ENCODE data around the gene IFITM10. TPM values are rescaled to one million over a fixed set of nuclear protein-coding genes. Genes with fewer than 3 reads are reported as not detected.
A peak's percentile ranks its signal among the peaks of the same experiment; 100 is the strongest.
"Not testable (repeated sequence)": the region's sequence is repeated elsewhere in the genome, so short reads cannot be mapped to it uniquely, and the experiment has no call there.

IFITM10 gene
- total RNA-seq, 4 donors from 2014 or later: 0.88 to 5.0 (median 3.4) TPM

- peak in 1 of 3 donors; percentile 32 for DNase-seq
- no peak overlapping the region for H3K27ac ChIP-seq
- no peaks in the 10 kb centered on the region for H3K36me3 ChIP-seq
- no peak overlapping the region for H3K4me3 ChIP-seq
- no peaks in the 10 kb centered on the region for H3K27me3 ChIP-seq
- no peak for TF ChIP-seq CTCF (IDR thresholded peaks at IDR 0.05)
- no peaks in the 10 kb centered on the region for H3K9me3 ChIP-seq
- H3K4me1 ChIP-seq: peaks cover 3 to 34% (median 8%) of the 10 kb centered on the region in 4 donors
Observed at GRCh38 chr11:1690167-1691025, 60.0 kb downstream of the IFITM10 start.

- peaks cover 3 to 34% (median 8%) of the 10 kb centered on the region in 4 donors for H3K4me1 ChIP-seq
- not testable (repeated sequence) for H3K36me3 ChIP-seq, H3K27ac ChIP-seq, H3K4me3 ChIP-seq, H3K27me3 ChIP-seq, H3K9me3 ChIP-seq
- peak in 2 of 3 donors; percentile 11 to 49 for DNase-seq
Observed at GRCh38 chr11:1689250-1690166, 60.9 kb downstream of the IFITM10 start.

GRCh38 chr11:1688336-1688947 lies 62.0 kb downstream of the IFITM10 start:
- H3K9me3 ChIP-seq, H3K4me3 ChIP-seq, H3K27ac ChIP-seq, H3K36me3 ChIP-seq, H3K27me3 ChIP-seq: not testable (repeated sequence)
- H3K4me1 ChIP-seq: peaks cover 1 to 26% (median 3%) of the 10 kb centered on the region in 4 donors
- peak in 1 of 3 donors; percentile 8 for DNase-seq

GRCh38 chr11:1686220-1686619 lies 64.2 kb downstream of the IFITM10 start:
- not testable (repeated sequence) for H3K27me3 ChIP-seq, H3K27ac ChIP-seq, H3K9me3 ChIP-seq, H3K4me1 ChIP-seq, H3K36me3 ChIP-seq, H3K4me3 ChIP-seq
- peak in 1 of 3 donors; percentile 33 for DNase-seq

GRCh38 chr11:1684886-1685874 lies 65.2 kb downstream of the IFITM10 start:
- peak; percentile 13 to 44 (median 43) for DNase-seq
- not testable (repeated sequence) for H3K4me1 ChIP-seq

GRCh38 chr11:1683904-1684572 lies 66.4 kb downstream of the IFITM10 start:
- H3K36me3 ChIP-seq, H3K27ac ChIP-seq, H3K9me3 ChIP-seq, DNase-seq, H3K27me3 ChIP-seq, H3K4me3 ChIP-seq, H3K4me1 ChIP-seq: not testable (repeated sequence)

More at GRCh38 chr11:1684886-1685874, 65.2 kb downstream of the IFITM10 start:
- not testable (repeated sequence) for H3K9me3 ChIP-seq, H3K27ac ChIP-seq, H3K36me3 ChIP-seq, H3K4me3 ChIP-seq, H3K27me3 ChIP-seq

GRCh38 chr11:1683216-1683615 lies 67.2 kb downstream of the IFITM10 start:
- not testable (repeated sequence) for H3K9me3 ChIP-seq, H3K4me3 ChIP-seq, H3K36me3 ChIP-seq, DNase-seq, H3K27me3 ChIP-seq, H3K4me1 ChIP-seq, H3K27ac ChIP-seq

Other genes starting within 250 kb of the IFITM10 start
- 10 to 100 TPM in 3 of 4 donors, 1 to 10 TPM in 1; 2.5 to 18.4 (median 13.2) TPM for gene DUSP8, start 178.3 kb downstream of the IFITM10 start, total RNA-seq
- gene KRTAP5-1, start 165.3 kb downstream of the IFITM10 start, total RNA-seq: not detected
- gene KRTAP5-2, start 152.3 kb downstream of the IFITM10 start, total RNA-seq: not detected
- gene KRTAP5-3, start 142.1 kb downstream of the IFITM10 start, total RNA-seq: not detected
- not detected for gene KRTAP5-4, start 128.5 kb downstream of the IFITM10 start, total RNA-seq
- gene KRTAP5-5, start 120.8 kb downstream of the IFITM10 start, total RNA-seq: not detected
- gene KRTAP5-6, start 53.4 kb downstream of the IFITM10 start, total RNA-seq: not detected
- 1,000 to 10,000 TPM in 2 of 4 donors, 100 to 1,000 TPM in 2; 129 to 1,688 (median 1,221) TPM for gene CTSD, start 13.3 kb upstream of the IFITM10 start, total RNA-seq
- 10 to 100 TPM in 3 of 4 donors, not detected in 1; 21.3 to 57.6 (median 44.6) TPM for gene SYT8, start 84.4 kb upstream of the IFITM10 start, total RNA-seq
- 10 to 100 TPM in 1 of 4 donors, 1 to 10 TPM in 2, not detected in 1; 4.7 to 23.9 (median 9.3) TPM for gene TNNI2, start 88.4 kb upstream of the IFITM10 start, total RNA-seq
- gene LSP1, start 102.5 kb upstream of the IFITM10 start, total RNA-seq: 100 to 1,000 TPM in 1 of 4 donors, 10 to 100 TPM in 3; 10.6 to 175 (median 15.4) TPM
- not detected for gene PRR33, start 141.3 kb upstream of the IFITM10 start, total RNA-seq
- 10 to 100 TPM in 1 of 4 donors, not detected in 3; 14.0 TPM for gene TNNT3, start 169.1 kb upstream of the IFITM10 start, total RNA-seq
- gene MRPL23, start 196.7 kb upstream of the IFITM10 start, total RNA-seq: 100 to 1,000 TPM in 1 of 4 donors, 10 to 100 TPM in 3; 93.3 to 116 (median 95.0) TPM
- 10 to 100 TPM in 2 of 4 donors, 1 to 10 TPM in 2; 2.5 to 34.7 (median 11.8) TPM for gene H19, start 247.2 kb upstream of the IFITM10 start, total RNA-seq